Erythroblast (primary cell): ENCODE data around the gene MYOCOS.

Experiments
- GATA1 ChIP-seq: IDR thresholded peaks from 2 replicates; pipeline ENCODE4 v1.6.1; 2011; ENCODE audit warnings: low read depth, mild to moderate bottlenecking, control low read depth, low read length, moderate library complexity
- POLR2A ChIP-seq: IDR thresholded peaks from 2 replicates; pipeline ENCODE4 v1.6.1; 2011; ENCODE audit warnings: mild to moderate bottlenecking, low read length

GRCh38 chr1:171616586-171616985, 5.5 kb upstream of the MYOCOS start:
- TF ChIP-seq POLR2A: no peak
- no peak for TF ChIP-seq GATA1
